Hepatocyte (in vitro differentiated cells): ENCODE measurements around the gene RFTN2. TPM values are rescaled to one million over a fixed set of nuclear protein-coding genes. Genes with fewer than 3 reads are reported as not detected.

Source experiments
- DNase-seq: peaks from one replicate; pipeline ENCODE4 v3.0.0-alpha.2; 2016; ENCODE audit warnings: low spot score
- H2AFZ ChIP-seq: fragments of 200-600 bp; sonication (generic); 2 replicates; pipeline ENCODE4 v1.6.0; 2016; ENCODE audit warnings: antibody characterized with exemption, mild to moderate bottlenecking
- H3K27ac ChIP-seq: fragments of 200-600 bp; sonication (generic); 2 replicates; pipeline ENCODE4 v1.5.1; 2016; ENCODE audit warnings: mild to moderate bottlenecking
- H3K27me3 ChIP-seq: fragments of 200-600 bp; sonication (generic); 2 replicates; pipeline ENCODE4 v1.6.1; 2016
- H3K36me3 ChIP-seq: fragments of 200-600 bp; sonication (generic); replicated peaks from 2 replicates; pipeline ENCODE4 v1.5.1; 2016; ENCODE audit warnings: low read depth; ENCODE audit not compliant: insufficient read depth
- H3K4me1 ChIP-seq: fragments of 200-600 bp; sonication (generic); 2 replicates; pipeline ENCODE4 v1.5.1; 2016; ENCODE audit warnings: mild to moderate bottlenecking, moderate library complexity; ENCODE audit not compliant: insufficient read depth
- H3K4me2 ChIP-seq: fragments of 200-600 bp; sonication (generic); 2 replicates; pipeline ENCODE4 v1.6.0; 2016
- H3K4me3 ChIP-seq: fragments of 200-600 bp; sonication (generic); 2 replicates; pipeline ENCODE4 v1.5.1; 2016; ENCODE audit warnings: mild to moderate bottlenecking
- H3K79me2 ChIP-seq: fragments of 200-600 bp; sonication (generic); 2 replicates; pipeline ENCODE4 v1.6.0; 2017; ENCODE audit warnings: mild to moderate bottlenecking
- H3K9me2 ChIP-seq: fragments of 200-600 bp; sonication (generic); replicated peaks from 2 replicates; pipeline ENCODE4 v1.6.0; 2017; ENCODE audit warnings: mild to moderate bottlenecking; ENCODE audit not compliant: insufficient read depth
- H3K9me3 ChIP-seq: fragments of 200-600 bp; sonication (generic); 2 replicates; pipeline ENCODE4 v1.5.1; 2016; ENCODE audit warnings: low read depth, mild to moderate bottlenecking
- H4K20me1 ChIP-seq: fragments of 200-600 bp; sonication (generic); 2 replicates; pipeline ENCODE4 v1.6.0; 2016; ENCODE audit warnings: mild to moderate bottlenecking; ENCODE audit not compliant: insufficient read depth, poor library complexity, severe bottlenecking
- EZH2 ChIP-seq: fragments of 200-600 bp; sonication (generic); IDR thresholded peaks from 2 replicates; pipeline ENCODE4 v1.6.1; 2016; ENCODE audit warnings: antibody characterized with exemption, mild to moderate bottlenecking, borderline replicate concordance
- EZH2phosphoT487 ChIP-seq: fragments of 200-600 bp; sonication (generic); IDR thresholded peaks from one replicate; pipeline ENCODE4 v1.6.1; 2018; ENCODE audit warnings: antibody characterized with exemption, mild to moderate bottlenecking, low read depth, moderate library complexity; ENCODE audit not compliant: unreplicated experiment, severe bottlenecking
- WGBS: methylation state at CpG from one replicate; pipeline ENCODE4 v1.1.6; 2016; ENCODE audit warnings: low lambda C conversion rate; ENCODE audit errors: missing lambda C conversion rate; 5-methylcytosine and 5-hydroxymethylcytosine counted together
- polyA plus RNA-seq: library from polyadenylated mRNA; unstranded; fragments of >200 nt; fragmentation: Nextera tagmentation; extraction: Ambion mirVana; gene quantifications from 2 replicates; pipeline ENCODE4 v1.2.1, GENCODE V29; 2016
- total RNA-seq: library from RNA; depleted of rRNA; stranded (reverse); fragments of >200 nt; gene quantifications from 2 replicates; pipeline ENCODE4 v1.2.3, GENCODE V29; 2014
- TF ChIP-seq, protein P1 (sequence below): fragments of 200-600 bp; sonication (generic); IDR thresholded peaks from 2 replicates; pipeline ENCODE4 v1.5.1; 2016; ENCODE audit warnings: antibody characterized with exemption, mild to moderate bottlenecking; ENCODE audit not compliant: poor library complexity

RFTN2 gene
- total and polyA plus RNA-seq, 2 experiments from 2014 or later = 2.0 to 8.7 TPM

GRCh38 chr2:197674591-197674990 lies 796 bp downstream of the RFTN2 start:
- no peak for DNase-seq
- TF ChIP-seq EZH2phosphoT487 = no peak
- no peak for TF ChIP-seq EZH2
- peak overlapping the region; percentile 86 for H3K27ac ChIP-seq
- no peaks in the 10 kb centered on the region for H3K36me3 ChIP-seq
- no peaks in the 10 kb centered on the region for H3K27me3 ChIP-seq
- no peaks in the 10 kb centered on the region for H3K9me3 ChIP-seq
- H3K79me2 ChIP-seq = peaks cover 15% of the 10 kb centered on the region
- H3K9me2 ChIP-seq = no peaks in the 10 kb centered on the region
- H3K4me3 ChIP-seq = peak overlapping the region; percentile 33
- H3K4me1 ChIP-seq = no peaks in the 10 kb centered on the region
- no peaks in the 10 kb centered on the region for H4K20me1 ChIP-seq
- WGBS = 41% methylated on average over 3 of the region's 3 CpGs
- peak overlapping the region; percentile 75 for H2AFZ ChIP-seq
- H3K4me2 ChIP-seq = peak overlapping the region; percentile 64

GRCh38 chr2:197674060-197674459 lies 1.3 kb downstream of the RFTN2 start:
- H3K4me3 ChIP-seq = peak overlapping the region; percentile 33
- H2AFZ ChIP-seq = no peak overlapping the region
- WGBS = 66% methylated on average over 1 of the region's 1 CpG
- H3K27me3 ChIP-seq = no peaks in the 10 kb centered on the region
- no peak for DNase-seq
- H3K79me2 ChIP-seq = peaks cover 15% of the 10 kb centered on the region
- no peaks in the 10 kb centered on the region for H3K4me1 ChIP-seq
- no peak for TF ChIP-seq EZH2phosphoT487
- TF ChIP-seq, protein P1, sequence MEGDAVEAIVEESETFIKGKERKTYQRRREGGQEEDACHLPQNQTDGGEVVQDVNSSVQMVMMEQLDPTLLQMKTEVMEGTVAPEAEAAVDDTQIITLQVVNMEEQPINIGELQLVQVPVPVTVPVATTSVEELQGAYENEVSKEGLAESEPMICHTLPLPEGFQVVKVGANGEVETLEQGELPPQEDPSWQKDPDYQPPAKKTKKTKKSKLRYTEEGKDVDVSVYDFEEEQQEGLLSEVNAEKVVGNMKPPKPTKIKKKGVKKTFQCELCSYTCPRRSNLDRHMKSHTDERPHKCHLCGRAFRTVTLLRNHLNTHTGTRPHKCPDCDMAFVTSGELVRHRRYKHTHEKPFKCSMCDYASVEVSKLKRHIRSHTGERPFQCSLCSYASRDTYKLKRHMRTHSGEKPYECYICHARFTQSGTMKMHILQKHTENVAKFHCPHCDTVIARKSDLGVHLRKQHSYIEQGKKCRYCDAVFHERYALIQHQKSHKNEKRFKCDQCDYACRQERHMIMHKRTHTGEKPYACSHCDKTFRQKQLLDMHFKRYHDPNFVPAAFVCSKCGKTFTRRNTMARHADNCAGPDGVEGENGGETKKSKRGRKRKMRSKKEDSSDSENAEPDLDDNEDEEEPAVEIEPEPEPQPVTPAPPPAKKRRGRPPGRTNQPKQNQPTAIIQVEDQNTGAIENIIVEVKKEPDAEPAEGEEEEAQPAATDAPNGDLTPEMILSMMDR = no peak
- TF ChIP-seq EZH2 = no peak
- no peaks in the 10 kb centered on the region for H3K9me2 ChIP-seq
- peak overlapping the region; percentile 64 for H3K4me2 ChIP-seq
- H3K36me3 ChIP-seq = no peaks in the 10 kb centered on the region
- H3K9me3 ChIP-seq = no peaks in the 10 kb centered on the region
- H4K20me1 ChIP-seq = no peaks in the 10 kb centered on the region
- H3K27ac ChIP-seq = no peak overlapping the region

DNA sequence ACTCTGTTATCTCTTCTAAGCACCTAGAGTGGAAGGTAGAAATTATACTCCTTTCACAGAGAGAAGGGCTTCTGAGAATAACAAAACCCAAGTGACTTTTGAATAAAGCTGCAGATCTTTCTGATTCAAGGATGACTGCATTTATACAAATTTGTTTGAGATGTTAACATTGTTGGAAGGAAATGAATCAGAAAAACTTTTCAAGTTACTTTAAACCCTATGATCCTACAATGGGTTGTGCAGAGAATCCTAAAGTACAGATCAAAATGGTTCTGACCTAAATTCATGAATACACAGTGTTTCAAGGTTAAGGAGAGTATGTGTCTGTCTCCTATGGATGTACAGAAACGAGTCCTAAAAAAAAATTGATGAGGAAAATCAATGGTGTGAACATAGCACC lies 1.8 kb downstream of the RFTN2 start:
- H3K4me2 ChIP-seq = peak overlapping the region; percentile 64
- WGBS = 68% methylated on average over 1 of the region's 1 CpG
- H3K79me2 ChIP-seq = peaks cover 15% of the 10 kb centered on the region
- H4K20me1 ChIP-seq = no peaks in the 10 kb centered on the region
- no peak for DNase-seq
- peak overlapping the region; percentile 8 for H3K4me3 ChIP-seq
- no peaks in the 10 kb centered on the region for H3K4me1 ChIP-seq
- no peaks in the 10 kb centered on the region for H3K9me2 ChIP-seq
- no peak overlapping the region for H2AFZ ChIP-seq
- H3K27ac ChIP-seq = no peak overlapping the region
- TF ChIP-seq, protein P1 = no peak
- no peaks in the 10 kb centered on the region for H3K9me3 ChIP-seq
- H3K27me3 ChIP-seq = no peaks in the 10 kb centered on the region
- no peaks in the 10 kb centered on the region for H3K36me3 ChIP-seq

DNA sequence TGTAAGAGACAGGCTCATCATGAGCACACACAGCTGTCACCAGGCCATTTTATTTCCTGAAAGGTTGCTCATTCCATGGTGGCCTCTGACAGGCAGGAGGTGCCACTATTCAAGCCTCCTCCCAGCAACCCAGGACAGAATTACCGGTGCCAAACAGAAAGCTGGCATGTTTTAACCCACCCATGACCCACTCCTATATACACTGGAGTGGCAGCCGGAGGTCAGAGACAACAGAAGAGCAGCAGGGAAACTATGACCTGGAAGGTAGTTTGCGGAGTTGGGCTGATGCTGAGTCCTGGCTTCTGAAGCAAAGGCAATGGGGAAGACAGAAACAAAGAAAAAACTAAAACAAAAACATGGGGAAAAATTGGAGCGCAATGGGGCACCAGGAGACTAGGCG lies 2.3 kb downstream of the RFTN2 start:
- Histone ChIP-seq H3K4me1 (no peaks in the 10 kb centered on the region), H3K9me3 (no peaks in the 10 kb centered on the region), H2AFZ (no peak overlapping the region), H3K4me3 (no peak overlapping the region), H4K20me1 (no peaks in the 10 kb centered on the region), H3K36me3 (no peaks in the 10 kb centered on the region), H3K27ac (no peak overlapping the region), H3K79me2 (peaks cover 15% of the 10 kb centered on the region), H3K4me2 (peak overlapping the region; percentile 64), H3K9me2 (no peaks in the 10 kb centered on the region), H3K27me3 (no peaks in the 10 kb centered on the region)
- TF ChIP-seq, protein P1 = no peak
- WGBS = 64% methylated on average over 5 of the region's 5 CpGs
- no peak for DNase-seq
